HG02970 (cell line): ENCODE data around the gene SERPINA1.
"Not testable (repeated sequence)": the region's sequence is repeated elsewhere in the genome, so short reads cannot be mapped to it uniquely, and the experiment has no call there.

Experiments
- ATAC-seq: cut with Tn5 transposase; IDR thresholded peaks from one replicate; pipeline ENCODE4 v1.9.1; 2021; ENCODE audit warnings: mild to moderate bottlenecking, moderate library complexity, moderate number of reproducible peaks; ENCODE audit not compliant: unreplicated experiment, low FRiP score

SERPINA1 gene

GRCh38 chr14:94388384-94389103 is at the start of gene SERPINA1:
Gene SERPINA1, minus strand, starts transcription at chr14:94388602. Its CDS starts 5,365 bp downstream, at chr14:94383237.
- no peak for ATAC-seq

GRCh38 chr14:94428610-94429009 is 40.2 kb upstream of the SERPINA1 start:
- ATAC-seq, result no peak

DNA sequence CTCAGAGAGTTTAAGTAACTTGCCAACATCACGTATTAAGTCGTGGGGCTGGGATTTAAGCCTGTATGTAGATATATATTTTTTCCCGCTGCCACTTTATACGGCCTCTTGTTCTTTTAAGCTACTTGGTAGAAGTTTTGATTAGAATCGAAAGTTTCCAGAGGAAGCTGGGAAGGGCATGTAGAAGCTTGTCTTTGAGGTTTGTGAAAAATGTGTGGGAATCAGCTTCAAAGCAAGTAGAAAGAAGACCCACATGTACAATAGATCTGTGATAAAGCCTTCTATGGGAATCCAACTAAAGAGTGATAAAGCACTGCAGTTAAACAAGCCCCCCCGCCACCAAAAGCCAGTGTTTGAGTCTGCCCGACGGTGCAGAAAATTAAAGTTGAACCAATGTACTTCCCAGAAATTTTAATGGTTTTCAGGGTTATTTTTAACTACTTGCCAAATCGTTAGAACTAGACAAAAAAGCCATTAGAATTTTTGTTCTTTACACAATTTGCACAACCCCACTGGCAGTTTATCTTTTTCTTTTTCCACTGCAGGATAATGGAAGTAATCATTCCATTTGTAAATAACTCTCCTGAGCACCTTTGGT is 38.7 kb upstream of the SERPINA1 start:
- ATAC-seq, result no peak

GRCh38 chr14:94426526-94426925 is 38.1 kb upstream of the SERPINA1 start:
- no peak for ATAC-seq

DNA sequence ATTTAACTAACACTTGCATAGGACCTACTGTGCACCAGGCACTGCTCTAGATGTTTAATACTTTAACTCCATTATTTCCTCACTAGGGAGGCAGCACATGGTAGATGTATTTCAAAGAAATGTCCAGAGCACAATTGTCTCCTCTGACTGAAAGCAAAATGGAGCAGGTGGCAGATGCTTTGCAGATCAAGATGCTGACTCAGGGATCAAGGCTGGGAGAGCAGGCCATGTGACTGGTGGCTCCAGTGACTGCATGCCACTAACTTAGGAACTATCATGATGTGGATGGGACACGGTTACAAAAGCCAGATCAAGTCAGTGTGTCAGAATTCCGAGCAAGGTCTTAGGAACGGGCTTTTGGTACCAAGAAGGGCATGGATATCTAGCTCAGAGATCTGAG is 36.0 kb upstream of the SERPINA1 start:
- no peak for ATAC-seq

DNA sequence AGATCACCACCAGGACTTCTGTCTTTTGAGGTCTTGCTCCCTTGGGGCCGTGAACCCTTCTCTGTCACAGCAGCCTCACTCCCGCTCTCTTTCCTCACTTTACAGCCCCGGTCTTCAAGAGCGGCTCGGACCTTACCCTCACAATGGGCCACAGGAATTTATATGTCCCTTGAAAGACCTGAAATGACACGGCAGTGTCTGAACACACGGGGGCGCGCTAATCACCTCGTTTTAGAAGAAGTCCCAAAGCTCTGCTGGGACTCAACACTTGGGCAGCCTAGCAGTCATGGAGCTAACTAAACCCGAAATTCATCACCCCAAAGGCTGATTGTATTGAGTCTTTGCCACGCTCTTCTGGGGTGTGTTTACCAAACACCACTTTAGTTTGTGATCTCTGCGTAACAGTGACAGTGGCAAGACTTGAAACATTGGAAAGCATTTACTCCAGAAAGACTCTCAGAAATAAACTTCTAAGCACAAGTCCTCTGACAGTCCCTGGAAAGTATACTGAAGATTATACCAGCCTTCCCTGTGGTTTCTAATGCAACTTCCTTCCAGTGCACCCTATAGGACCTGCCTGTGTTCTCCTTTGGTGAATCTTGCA is 35.2 kb upstream of the SERPINA1 start:
- ATAC-seq, result no peak

- no peak for ATAC-seq
These were observed 32.9 kb upstream of the SERPINA1 start for GRCh38 chr14:94421316-94421715.

DNA sequence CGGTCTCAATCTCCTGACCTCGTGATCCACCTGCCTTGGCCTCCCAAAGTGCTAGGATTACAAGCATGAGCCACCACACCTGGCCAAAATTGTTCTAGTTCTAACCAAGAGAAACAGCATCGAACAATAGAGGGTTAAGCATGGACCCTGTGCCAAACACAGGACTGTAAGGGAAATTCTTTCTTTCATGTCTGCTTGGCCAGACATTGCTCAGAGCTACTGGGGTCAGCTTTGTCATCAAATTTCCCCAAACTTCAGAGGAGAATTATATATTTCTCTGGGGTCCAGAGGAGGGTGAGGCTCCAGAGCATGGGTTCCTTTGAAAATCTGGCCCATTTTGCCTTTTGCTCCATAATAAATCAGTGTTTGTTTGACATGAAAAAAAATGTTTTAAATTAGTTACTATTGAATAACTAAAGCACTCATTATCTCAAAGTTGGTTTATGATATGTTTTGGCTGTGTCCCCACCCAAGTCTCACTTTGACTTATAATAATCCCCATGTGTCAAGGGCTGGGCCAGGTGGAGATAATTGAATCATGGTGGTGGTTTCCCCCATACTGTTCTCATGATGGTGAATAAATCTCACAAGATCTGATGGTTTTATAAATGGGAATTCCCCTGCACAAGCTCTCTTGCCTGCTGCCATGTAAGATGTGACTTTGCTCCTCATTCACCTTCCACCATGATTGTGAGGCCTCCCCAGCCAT is 29.2 kb upstream of the SERPINA1 start:
- not testable (repeated sequence) for ATAC-seq

GRCh38 chr14:94412671-94413638 is 24.6 kb upstream of the SERPINA1 start:
- ATAC-seq, result no peak

DNA sequence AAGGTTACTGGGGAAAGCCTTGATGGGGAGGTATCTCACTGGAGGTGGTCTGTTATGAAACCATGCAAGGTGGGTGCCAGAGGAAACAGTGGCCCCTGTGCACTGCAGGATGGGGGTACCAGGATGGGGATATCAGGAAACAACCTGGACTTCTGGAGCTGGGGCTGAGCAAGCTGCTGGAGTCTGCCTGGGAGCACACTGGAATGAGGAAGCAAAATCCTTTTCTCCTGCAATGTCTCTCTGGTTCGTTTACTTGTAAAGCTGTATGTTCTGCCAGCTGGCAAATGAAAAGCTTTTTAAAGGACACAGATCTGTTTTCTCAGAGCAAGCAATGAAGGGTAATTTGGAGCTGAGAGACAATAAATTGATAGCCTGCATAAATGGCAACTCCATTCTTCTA is 23.2 kb upstream of the SERPINA1 start:
- ATAC-seq, result no peak

GRCh38 chr14:94409430-94409829 is 21.0 kb upstream of the SERPINA1 start:
- not testable (repeated sequence) for ATAC-seq

- no peak for ATAC-seq
These were observed 20.2 kb upstream of the SERPINA1 start for GRCh38 chr14:94408546-94409095.

GRCh38 chr14:94407906-94408305 is 19.5 kb upstream of the SERPINA1 start:
- no peak for ATAC-seq

DNA sequence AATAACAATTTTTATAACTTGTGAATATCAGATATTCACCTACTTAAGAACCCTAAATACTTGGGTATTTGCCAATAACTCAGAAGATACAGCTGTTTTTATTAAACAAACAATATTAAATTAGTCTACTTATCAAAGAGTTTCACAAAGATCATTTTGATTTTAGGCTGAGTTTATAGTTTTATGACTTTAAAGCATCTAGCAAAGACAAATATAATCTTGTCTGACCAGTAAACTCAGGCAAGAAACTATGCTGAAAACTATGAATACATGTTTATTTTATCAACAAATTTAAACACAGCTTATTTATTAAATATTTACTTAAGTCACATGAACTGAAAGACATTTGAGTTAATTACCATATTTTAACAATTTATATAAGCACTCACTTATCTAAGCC is 18.5 kb upstream of the SERPINA1 start:
- no peak for ATAC-seq

GRCh38 chr14:94405486-94405885 is 17.1 kb upstream of the SERPINA1 start:
- no peak for ATAC-seq

- ATAC-seq, result no peak
These were observed 16.2 kb upstream of the SERPINA1 start for GRCh38 chr14:94404561-94404960.

- ATAC-seq, result no peak
These were observed 15.0 kb upstream of the SERPINA1 start for GRCh38 chr14:94403312-94403932.

DNA sequence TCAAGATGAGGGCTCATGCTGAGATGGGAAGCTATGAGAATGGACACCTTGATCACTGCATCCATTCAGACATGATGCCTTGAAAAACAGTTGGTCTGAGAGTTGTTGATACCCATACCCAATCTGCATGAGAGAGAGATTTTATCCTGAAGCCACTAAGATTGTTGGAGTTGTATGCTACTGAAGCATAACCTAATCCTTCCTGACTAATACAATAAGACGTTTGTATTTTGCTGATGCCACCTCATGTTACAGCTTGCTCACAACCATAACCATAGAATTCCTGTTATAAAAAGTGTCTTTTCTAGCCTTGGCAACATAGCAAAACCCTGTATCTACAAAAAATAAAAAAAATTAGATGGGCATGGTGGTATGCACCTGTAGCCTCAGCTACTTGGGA is 12.7 kb upstream of the SERPINA1 start:
- no peak for ATAC-seq

DNA sequence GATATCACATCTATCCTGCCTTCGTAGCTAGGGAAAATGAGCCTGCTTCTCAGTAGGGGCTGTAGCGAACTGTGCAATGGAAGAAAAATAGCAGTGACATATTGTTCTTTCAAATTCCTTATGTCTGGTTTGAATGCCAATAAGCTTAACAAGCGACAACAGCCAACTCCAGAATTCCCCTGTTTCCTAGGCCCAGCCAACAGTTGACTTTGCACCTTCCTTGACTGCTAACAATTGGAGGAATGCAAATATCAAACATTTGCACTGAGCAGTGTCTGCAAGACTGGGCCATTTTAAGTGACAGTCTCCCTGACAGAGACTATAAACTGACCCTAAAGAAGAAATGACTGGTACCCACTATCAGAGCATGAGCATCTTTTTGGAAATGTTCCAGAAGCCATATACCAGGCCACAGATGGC is 12.0 kb upstream of the SERPINA1 start:
- ATAC-seq, result no peak
